GM19324 (cell line): ENCODE data around the gene ADGRE1.

Experiments
- ATAC-seq: cut with Tn5 transposase; IDR thresholded peaks from one replicate; pipeline ENCODE4 v1.9.1; 2021; ENCODE audit warnings: mild to moderate bottlenecking, moderate library complexity; ENCODE audit not compliant: unreplicated experiment, low FRiP score

The ADGRE1 gene

DNA sequence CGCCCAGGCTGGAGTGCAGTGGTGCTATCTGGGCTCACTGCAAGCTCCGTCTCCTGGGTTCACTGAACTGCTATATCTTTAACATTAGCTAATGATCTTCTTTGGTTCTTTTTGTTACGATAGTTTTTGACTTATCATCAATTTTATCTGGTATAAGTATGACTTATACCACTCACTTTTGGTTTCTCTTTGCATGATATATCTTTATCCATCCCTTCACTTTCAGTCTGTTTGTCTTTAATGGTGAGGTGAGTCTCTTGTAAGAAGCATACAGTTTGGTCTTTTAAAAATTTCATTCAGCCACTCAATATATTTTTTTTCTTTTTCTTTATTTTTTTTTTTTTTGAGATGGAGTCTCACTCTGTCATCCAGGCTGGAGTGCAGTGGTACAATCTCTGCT lies 58.4 kb downstream of the ADGRE1 start:
- no peak for ATAC-seq

DNA sequence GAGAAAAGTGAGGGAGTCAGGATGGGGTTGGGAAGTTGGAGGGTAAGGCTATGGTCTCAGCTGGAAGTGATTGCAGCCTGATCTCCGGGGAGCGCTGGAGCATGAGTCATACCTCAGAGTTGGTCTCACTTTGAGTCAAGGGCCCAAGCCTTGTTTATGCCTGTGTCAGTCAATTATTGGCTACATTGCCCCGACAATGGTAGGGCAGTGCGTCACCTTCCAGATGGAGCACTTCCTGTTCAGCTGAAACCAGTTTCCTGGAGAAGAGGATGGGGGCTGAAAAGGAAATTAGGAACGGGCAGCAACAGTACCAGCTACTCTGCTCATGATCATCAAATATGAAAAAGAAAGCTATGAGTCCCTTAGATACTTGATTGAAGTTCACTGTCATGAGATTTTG lies 60.4 kb downstream of the ADGRE1 start:
- ATAC-seq = no peak

DNA sequence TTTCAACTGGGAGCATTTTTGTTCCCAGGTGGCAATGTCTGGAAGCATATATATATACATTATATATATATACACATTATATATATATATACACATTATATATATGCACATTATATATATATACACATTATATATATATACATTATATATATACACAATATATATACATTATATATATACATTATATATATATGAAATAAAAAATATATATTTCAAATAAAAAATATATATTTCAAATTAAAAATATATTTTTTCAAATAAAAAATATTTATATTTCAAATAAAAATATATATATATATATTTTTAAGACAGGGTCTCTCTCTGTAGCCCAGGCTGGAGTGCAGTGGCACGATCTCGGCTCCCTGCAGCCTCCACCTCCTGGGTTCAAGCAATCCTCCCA lies 61.5 kb downstream of the ADGRE1 start:
- ATAC-seq = no peak

DNA sequence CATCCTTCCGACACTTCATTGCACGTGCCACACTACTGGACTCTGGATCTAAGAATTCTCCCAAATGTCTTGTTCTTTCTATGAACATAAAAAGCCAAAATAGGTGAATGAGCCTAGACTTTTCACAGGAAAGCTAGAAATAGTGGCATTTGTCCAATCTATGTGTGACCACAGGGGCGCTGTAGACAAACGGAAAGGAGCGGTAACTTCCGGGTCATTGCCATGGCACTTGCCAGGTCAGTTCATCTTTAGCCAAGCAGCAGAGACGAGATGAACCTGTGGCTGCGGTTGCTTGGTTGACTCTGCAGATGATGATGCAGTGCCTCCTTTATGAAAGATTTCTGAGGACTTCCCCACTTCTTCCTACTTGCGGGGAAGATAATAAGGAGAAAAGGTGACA lies 65.6 kb downstream of the ADGRE1 start:
- ATAC-seq = no peak

DNA sequence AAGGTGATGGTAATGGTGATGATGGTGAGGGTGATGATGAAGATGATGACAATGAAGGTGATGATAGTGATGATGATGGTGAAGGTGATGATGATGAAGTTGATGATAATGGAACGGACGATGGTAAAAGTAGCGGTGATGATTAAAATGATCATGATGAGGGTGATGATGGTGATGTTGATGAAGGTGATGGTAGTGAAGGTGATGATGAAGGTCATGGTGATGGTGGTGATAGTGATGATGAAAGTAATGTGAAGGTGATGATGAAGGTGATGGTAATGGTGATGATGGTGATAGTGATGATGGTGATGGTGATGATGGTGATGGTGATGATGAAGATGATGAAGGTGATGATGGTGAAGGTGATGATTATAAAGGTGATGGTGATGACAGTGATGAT lies 67.7 kb downstream of the ADGRE1 start:
- no peak for ATAC-seq

DNA sequence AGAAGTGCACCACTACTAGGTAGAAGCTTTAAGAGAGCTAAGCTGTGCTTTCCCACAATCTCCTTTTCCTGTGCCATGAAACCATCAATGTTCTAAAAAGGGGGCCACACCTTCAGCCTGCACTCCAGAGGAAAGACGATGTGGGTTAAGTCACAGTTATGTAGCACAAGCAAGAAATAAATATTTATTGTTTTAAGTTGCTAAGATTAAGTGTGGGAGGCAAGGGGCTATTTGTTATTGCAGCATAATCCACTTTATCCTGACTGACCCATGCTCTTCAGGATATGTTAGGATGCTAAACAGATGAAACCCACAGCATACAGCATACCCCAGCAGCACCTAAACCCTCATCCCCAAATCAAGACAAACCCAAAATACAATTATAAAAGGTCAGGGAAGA lies 69.2 kb downstream of the ADGRE1 start:
- no peak for ATAC-seq

DNA sequence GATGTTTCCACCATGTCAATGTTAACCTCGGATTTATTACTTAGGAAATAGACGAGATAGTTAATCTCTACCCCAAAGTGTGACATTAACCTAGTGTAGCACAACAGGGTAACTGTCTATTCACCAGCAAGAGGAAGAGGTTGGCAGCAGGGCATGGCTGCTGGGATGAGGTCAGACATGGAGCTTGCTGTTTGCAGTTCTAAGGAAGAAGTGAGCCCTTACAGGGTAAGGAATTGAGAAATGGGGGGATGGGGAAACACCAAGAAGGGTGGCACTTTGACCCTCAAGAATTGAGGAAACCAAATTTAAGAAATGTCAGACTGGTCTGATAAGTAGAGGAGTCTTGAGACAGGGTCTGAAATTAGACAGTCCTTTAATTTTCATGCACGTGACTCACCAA lies 71.4 kb downstream of the ADGRE1 start:
- ATAC-seq = no peak

DNA sequence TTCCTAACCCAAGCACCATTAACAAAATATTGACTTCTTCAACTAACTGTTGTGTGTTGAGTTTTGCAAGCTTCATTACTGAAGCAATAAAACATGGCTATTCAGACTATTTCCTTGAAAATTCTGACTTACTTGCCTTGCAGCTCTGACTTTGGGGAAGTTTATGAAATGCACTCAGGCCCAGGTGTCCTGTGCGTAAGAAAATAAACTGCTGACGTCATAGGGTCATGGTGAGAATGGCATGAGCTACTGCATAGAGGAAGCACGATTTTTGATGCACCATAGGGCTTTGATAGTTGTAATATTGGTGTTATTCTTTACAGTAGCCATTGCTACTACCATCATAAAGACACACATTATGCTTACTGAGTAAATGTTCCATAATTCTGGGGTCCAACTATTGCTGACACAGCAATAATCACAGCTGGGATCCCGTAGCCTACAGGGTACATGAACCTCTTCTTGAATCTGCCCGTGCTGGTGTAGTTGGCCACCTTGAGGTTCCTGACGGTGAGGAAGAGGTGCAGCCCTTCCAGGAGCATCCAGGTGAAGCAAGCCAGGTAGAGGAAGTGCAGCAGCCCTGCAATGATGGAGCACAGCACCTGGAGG lies 76.0 kb downstream of the ADGRE1 start:
- no peak for ATAC-seq

DNA sequence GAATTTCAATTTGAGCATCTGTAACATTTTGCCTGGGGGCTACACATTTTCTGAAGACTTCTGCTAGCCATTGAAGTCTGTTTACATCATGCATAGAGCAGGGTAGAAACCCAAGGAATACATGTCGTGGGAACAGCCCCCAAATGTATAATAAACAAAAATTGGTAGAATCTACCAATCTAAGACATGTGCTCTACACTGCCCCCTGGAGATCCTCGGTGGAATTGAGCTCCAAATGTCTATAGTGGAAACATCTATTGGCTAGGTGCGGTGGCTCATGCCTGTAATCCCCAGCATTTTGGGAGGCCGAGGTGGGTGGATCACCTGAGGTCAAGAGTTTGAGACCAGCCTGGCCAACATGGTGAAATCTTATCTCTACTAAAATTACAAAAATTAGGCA lies 76.6 kb downstream of the ADGRE1 start:
- ATAC-seq = no peak

DNA sequence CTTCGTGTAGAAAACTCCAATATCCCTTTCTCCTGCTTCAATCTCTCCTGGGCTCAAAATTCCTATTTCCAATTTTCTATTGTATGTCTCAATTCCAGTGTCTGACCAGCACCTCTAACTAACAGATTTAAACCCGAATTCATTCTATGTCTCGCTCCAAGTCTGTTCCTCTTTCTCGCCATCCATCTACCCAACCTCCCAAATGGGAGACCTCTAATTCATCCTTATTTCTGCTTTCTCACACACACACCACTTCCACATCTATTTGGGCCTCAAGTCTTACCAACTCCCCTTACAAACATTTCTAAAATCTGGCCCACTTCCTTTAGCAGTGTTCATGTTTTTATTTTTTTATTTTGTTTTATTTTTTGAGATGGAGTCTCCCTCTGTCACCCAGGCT lies 80.6 kb downstream of the ADGRE1 start:
- ATAC-seq = no peak

DNA sequence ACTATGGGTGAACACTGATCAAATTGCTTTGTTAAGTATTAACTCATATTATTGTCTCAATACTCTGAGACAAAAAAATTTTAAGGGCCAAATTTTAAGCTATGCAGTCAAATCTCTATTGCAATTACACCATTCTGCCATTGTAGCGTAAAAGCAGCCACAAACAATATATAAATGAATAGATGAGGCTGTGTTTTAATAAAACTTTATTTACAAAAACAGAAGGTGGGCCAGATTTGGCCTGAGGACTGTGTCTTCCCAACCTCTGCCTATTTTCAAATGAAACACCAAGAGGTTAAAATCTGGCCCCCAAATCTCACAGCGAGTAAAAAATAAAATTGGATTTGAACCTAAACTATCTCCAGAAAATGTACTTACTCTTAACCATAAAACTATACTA lies 82.1 kb downstream of the ADGRE1 start:
- no peak for ATAC-seq

DNA sequence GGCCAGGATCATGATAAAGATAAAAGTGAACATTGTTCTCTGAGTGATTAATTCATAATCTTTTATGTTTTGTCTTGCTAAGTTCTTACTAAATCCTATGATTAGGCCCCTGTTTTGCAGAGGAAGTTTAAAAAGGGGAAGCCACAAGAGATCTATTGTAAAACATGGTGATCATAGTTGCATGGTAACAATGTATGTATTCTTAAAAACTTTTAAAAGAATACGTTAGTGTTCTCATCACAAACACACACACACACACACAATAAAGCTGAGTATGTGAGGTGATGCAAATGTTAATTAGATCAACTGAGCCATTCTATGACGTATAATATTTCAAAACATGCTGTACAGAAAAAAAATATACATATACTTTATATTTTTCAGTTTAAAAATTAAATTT lies 82.6 kb downstream of the ADGRE1 start:
- no peak for ATAC-seq

DNA sequence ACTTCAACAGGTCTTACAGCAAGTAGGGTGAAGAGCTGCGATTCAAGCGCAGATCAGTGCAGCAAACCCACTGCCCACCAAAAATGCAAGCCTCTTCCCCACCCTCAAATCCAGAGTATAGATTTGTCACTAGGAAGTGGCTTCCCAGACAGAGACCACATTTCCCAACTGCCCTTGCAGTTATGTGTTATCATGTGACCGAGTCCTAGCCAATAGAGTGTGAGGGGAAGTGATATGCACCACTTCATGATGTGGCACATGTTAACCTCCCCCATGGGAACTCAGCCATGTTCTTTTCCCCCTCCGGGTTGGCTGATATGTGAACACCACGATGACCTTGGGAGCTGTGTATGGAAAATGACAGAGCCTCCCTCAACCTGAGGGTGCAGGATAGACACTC lies 83.1 kb downstream of the ADGRE1 start:
- no peak for ATAC-seq

DNA sequence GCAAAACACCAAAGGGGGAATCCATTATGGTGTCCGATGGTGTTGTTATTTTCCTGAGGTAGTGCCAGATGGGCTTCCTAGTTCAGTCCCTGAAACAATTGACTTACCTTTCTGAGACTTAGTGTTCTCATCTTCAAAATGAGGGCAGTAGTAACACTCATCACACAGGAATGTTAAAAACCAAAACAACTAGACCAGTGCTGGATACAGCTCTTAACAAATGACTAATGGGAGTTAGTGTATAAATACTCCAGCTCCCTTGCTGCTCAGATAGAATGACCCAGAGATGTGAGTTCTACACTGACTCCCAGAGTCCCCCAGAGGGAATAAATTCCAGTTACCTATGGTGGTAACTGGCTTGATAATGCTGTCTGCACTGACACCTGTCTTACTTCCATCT lies 84.0 kb downstream of the ADGRE1 start:
- no peak for ATAC-seq

DNA sequence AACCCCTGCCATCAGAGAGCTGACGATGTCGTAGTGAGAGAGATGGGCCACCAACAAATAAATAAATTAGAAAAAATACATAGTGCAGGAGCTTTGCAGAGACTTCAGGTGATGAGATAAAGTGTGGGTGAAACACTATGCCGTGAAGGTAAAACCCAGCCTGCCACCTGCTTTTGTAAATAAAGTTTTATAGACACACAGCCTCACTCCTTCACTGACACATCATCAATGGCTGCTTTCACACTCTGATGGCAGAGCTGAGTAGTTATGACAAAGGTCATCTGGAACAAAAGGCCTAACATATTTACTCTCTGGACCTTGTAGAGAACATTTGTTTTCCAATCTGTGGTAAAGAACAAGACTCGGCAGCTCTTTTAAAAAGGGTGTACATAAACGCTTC lies 88.8 kb downstream of the ADGRE1 start:
- ATAC-seq = no peak

DNA sequence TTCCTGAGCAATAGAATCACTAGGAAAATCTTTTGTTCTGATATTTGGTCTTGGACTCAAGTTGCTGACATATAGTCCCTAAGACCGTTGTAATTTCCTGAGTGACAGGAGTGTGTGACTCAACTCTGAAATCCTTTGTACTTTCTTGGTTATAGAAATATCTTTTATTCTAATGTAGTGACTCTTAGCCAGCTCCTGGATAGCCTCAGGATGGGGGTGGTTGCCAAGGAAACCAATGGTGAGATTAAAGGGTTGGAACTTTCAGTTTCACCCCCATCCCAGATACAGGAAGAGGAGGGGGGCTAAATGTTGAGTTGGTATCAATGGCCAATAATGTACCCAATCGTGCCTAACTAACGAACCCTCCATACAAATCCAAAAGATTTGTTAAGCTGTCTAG lies 92.0 kb downstream of the ADGRE1 start:
- ATAC-seq = no peak

DNA sequence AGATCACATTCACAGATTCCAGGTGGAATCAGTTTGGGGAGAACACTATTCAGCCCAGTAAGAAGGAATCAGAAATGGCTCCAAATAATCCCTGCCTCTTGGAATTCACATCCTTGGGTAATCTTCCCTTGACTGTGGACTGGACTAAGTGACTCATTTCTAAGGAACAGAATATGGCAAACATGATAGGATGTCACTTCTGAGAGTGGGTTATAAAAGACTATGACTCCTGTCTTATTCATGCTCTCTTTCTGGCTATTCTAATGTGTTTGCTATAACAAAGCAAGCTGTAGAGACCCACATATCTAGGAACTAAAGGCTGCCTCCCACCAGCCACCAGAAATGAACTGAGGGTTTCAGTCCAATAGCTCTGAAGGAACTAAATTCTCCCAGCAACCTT lies 96.1 kb downstream of the ADGRE1 start:
- no peak for ATAC-seq

DNA sequence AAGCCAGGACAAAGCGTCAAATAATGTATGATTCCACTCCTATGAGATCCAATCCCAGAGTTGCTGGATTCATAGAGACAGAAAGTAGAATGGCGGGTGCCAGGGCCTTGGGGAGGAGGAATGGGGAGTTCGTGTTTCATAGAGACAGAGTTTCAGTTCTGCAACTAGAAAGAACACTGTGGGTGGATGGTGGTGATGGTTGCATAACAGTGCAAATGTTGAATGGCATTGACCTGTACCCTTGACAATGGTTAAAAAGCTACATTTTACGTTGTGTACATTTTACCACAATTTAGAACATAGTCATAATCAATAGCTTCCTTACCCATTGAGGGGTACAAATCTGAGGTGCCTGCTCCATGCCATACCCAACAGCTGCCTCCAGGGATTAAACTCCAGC lies 100.5 kb downstream of the ADGRE1 start:
- no peak for ATAC-seq

DNA sequence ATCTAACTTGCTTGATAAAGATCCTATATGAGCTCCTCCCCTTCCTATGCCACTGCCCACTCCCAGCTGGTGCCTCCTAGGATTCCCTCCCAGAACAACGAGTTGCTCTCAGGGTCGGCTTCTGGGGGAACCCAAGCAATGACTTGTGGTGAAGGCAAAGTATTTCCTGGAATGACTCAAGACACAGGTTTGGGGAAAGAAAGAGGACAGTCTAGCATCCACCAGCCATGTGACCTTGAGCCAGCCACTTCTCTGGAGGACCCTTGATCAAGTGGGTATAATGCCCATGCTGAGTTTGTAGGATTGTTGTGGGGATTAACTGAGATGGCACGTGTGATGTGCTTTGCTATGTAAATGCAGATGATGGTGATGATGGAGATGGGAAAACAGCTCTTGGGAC lies 100.9 kb downstream of the ADGRE1 start:
- no peak for ATAC-seq
